Lower leg skin (tissue), 3 donors: Measurements from ENCODE around the gene GLI3.

ENCODE experiments used
- POLR2A ChIP-seq, 2 donors: fragments of 450-650 bp; IDR thresholded peaks; one replicate each; pipeline ENCODE4 v1.6.1; 2016 to 2017; ENCODE audit warnings: antibody characterized with exemption in 2 of 2, mild to moderate bottlenecking in 1 of 2, moderate library complexity in 1 of 2
- TF ChIP-seq, protein P1 (sequence below), 3 donors: fragments of 450-650 bp; IDR thresholded peaks; one replicate each; pipeline ENCODE4 v1.5.1; 2016; ENCODE audit warnings: antibody characterized with exemption in 3 of 3, mild to moderate bottlenecking in 3 of 3, moderate library complexity in 2 of 3

- TF ChIP-seq, protein P1, sequence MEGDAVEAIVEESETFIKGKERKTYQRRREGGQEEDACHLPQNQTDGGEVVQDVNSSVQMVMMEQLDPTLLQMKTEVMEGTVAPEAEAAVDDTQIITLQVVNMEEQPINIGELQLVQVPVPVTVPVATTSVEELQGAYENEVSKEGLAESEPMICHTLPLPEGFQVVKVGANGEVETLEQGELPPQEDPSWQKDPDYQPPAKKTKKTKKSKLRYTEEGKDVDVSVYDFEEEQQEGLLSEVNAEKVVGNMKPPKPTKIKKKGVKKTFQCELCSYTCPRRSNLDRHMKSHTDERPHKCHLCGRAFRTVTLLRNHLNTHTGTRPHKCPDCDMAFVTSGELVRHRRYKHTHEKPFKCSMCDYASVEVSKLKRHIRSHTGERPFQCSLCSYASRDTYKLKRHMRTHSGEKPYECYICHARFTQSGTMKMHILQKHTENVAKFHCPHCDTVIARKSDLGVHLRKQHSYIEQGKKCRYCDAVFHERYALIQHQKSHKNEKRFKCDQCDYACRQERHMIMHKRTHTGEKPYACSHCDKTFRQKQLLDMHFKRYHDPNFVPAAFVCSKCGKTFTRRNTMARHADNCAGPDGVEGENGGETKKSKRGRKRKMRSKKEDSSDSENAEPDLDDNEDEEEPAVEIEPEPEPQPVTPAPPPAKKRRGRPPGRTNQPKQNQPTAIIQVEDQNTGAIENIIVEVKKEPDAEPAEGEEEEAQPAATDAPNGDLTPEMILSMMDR (IDR thresholded peaks at IDR 0.05): no peak
- TF ChIP-seq POLR2A (IDR thresholded peaks at IDR 0.05): no peak
Observed at GRCh38 chr7:42126475-42127231, 110.4 kb downstream of the GLI3 start.
